Measurements from ENCODE around the gene HS6ST3. TPM values are rescaled to one million over a fixed set of nuclear protein-coding genes. Genes with fewer than 3 reads are reported as not detected.

The HS6ST3 gene
- total RNA-seq, 1 donor from 2014 or later, result not detected

DNA sequence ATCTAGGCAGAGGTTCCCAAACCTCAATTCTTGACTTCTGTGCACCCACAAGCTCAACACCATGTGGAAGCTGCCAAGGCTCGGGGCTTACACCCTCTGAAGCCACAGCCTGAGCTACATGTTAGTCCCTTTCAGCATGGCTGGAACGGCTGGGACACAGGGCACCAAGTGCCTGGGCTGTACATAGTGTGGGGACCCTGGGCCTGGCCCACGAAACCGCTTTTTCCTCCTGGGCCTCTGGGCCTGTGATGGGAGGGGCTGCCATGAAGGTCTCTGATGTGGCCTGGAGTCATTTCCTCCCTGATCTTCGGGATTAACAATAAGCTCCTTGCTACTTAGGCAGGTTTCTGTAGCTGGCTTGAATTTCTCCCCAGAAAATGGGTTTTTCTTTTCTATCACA lies 108.1 kb downstream of the HS6ST3 start:
- DNase-seq (ENCODE audit: low read depth in 2 of 2), result no peak

DNA sequence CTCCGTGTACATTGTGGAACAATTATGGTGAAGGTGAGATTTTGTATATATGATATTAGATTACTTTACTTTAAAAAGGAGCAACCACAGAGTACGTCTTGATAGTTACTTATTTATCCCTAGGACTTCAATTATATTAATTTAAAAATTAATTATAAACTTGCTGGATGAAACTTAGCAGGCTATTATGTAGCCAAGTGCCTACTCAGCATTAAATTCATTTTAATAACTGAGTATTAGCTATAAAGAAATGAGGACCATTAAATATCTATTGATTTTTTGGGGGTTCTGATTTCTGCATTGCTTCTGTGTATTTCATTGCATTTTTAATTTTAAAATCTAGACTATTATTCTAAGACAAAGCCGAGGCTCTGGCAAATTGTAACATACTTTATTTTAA lies 109.4 kb downstream of the HS6ST3 start:
- DNase-seq (ENCODE audit: low read depth in 2 of 2), result no peak

DNA sequence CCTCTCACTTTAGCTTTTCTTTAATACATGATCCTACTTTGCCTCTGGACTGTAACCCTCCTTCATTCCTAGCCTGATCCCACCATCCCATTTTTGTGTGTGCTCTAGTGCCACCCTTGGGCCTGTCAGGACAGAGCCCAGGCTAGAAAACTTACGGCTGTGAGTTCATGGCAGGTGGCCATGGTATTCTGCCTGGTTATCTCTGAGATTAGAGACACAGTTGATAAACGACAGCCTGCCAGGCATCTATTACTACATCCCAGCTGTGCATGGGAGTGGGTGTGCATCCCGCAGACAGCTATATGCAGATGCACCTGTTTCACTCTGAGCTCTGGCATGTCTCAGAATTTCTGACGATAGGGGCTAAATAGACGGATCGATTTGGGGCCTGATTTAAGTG lies 110.9 kb downstream of the HS6ST3 start:
- DNase-seq (ENCODE audit: low read depth in 2 of 2), result no peak

DNA sequence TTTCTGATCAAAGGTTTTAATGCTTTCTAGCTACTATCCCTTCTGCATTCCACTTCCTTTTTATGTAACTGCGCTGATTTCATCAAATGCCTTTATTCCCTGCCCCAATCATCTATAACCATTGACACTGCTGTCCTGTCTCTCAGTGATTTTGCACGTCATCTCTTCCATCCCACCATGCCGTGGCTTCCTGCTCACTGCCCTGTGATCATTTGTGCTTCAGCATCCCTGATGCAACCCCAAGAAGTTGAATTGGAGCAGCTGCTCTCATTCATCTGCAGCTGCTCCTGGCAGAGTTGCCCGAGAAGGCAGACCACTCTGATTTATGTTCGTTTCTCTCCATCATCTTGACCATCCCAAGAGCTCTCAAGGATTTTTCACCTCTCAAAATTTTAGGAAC lies 112.4 kb downstream of the HS6ST3 start:
- no peak for DNase-seq (ENCODE audit: low read depth in 2 of 2)

DNA sequence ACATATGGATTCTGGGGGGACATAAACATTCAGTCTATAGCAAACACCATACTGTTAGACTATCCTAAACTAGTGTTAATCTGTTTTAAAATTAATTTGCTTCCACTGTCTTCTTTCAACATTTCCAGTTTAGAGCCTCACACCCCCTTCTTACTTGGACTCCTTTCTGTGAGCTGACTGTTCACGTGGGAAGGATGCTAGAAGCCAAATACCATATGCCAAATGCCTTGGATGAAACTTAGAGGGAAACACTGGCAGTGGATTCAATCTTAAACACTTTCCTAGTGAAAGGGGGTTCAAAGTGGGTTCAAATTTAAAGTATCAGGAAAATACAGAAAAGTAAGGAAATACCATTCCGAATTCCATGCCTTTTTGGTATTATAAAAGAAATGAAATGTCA lies 113.6 kb downstream of the HS6ST3 start:
- no peak for DNase-seq (ENCODE audit: low read depth in 2 of 2)

DNA sequence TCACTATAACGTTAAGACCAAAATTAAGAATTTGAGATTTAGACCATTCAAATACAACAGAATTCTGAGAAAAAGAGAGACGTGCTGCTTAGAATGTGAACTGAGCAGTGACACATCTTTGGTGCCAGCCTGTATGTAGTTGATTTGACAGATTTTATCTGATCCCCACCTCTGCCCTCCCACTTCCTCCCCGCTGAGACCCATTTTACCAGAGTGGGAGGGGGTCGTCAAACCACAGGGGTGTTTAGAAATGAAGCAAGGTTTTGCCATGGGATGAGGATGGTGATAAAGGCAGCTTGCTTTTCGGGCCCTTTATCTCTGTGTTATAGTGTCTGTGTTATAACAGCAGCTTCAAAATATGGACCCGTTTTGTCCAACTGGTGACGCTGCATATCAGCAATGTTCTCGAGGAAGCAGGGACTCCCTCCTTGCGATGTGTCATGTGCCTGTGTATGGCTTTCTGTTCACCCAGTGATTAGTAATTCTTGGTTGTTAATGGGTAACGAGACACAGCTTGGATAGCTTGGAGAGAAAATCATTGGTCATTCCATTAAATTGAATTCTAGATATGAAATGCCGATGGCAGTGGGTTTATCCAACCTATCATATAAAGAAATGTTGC lies 125.0 kb downstream of the HS6ST3 start:
- DNase-seq (ENCODE audit: low read depth in 2 of 2), result no peak

DNA sequence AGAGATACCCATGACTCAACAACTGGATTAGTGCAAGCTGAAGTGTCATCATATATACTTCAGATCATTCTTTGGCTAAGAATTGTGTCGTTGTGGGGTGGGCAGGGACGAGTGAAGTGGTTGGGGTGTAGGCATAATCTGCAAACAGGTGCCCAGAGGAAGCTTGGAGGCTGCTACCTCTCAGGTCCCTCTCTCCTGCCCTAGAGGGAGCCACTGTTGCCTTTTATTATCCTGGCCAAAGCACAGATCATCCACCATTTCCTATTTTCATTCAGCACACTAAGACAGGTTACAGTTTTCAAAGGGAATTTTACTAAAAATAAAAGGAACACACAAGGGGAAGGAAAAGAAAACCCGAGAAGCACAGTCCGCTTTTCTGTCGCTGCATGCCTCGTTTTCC lies 126.6 kb downstream of the HS6ST3 start:
- DNase-seq (ENCODE audit: low read depth in 2 of 2), result no peak

DNA sequence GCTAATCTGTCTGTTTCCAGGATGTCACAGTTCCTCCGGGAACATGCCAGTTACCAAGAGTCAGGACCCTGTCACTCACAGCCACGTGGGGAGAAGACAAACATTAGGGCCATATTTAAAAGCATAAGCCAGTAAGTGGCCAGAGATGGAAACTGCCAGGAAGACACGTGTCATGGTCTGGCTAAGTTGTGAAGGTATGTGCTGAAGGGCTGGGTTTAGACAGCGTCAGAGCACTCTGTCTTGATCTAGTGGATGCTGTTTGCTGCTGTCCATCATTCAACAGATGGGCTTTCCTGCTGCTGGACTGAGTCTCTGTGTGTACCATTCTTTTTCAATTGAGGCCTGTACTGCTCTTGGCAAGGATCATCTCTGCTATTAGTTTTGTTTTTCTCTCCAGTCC lies 128.6 kb downstream of the HS6ST3 start:
- DNase-seq (ENCODE audit: low read depth in 2 of 2), result peak in 1 of 2 donors; percentile 1

DNA sequence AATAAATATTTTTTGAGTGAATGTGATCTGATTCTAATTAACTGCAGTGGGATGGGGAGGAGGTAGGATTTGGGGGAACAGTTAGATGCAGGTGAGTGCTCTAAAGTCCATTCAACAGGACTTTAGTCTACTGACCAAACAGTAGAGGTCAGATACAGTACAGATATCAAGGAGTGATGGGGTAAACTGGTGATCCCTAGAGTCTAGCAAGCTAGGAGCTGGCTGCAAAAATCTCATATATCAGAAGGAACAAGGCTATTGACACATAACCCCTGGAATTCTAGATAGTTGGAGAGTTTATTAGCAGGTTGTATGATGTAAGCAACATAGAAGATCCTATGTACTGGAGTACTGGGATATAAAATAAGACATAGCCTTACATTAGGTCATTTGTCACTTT lies 131.6 kb downstream of the HS6ST3 start:
- DNase-seq (ENCODE audit: low read depth in 2 of 2), result no peak

DNA sequence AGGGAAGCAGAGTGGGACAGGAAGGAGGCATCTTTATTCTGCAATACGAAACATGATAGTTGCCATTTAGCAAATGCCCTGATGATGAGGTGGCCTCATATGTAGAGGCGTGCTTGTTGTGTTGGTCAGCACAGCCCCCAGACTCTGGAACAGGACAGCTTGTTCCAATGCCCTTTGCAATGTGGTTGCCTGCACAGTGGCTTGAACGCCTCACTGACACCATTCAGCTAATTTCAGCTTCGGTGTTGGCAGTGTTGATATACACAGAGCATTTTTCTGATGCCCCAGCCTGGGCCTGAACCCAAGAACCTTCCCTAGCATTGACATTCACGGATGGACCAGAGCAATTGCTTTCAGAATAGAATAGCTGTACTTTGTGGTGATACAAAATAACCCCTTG lies 133.3 kb downstream of the HS6ST3 start:
- no peak for DNase-seq (ENCODE audit: low read depth in 2 of 2)

DNA sequence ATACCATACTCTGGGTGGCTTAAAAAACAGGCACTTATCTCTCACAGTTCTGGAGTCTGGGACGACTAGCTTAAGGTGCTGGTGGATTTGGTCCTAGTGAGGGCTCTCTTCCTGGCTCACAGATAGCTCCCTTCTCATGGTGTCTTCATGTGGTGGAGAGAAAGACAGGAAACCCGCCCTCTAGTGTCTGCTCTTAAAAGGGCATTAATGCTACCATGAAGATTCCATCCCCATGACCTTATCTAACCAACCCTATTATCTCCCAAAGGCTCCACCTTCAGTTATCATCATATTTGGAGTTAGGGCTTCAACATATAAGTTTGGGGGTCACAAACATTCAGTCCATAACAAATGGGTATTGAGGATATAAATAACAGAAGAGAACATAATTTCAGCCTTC lies 139.4 kb downstream of the HS6ST3 start:
- DNase-seq (ENCODE audit: low read depth in 2 of 2), result peak; percentile 42 to 51

DNA sequence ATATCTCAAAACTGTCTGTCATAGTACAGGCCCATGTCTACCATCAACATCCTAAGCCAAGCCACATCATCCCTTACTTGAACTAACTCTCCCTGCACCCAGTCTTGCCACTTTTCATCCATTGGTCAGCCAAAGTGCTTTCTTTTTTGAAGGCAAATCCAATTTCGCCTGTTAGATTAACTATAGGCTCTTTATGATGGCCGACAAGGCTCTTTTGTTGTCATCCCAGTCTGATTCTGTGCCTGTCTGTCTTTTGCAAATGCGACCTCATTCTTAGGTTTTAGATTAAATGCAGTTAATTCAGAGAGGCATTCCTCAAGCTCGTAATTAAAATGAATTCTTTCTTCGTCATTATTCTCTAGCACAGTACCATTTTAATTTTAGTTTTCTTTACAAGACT lies 148.3 kb downstream of the HS6ST3 start:
- no peak for DNase-seq (ENCODE audit: low read depth in 2 of 2)

DNA sequence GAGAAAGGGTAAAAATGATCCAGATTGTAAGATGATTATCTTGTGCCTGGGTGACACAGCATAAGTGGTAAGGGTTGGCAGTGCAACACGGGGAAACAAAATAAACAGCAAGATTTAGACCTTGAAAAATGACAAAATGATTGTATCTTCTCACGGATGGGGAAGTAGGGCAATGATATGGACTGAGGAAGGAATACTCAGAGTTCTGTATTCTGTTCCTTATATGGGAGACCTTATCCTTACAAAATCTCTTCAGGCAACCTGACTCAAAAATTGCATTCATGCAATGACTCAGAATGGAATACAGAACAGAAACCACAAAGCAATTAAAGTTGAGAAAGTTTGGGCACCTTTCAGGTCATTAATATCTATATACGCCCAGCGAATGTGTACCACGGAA lies 149.0 kb downstream of the HS6ST3 start:
- no peak for DNase-seq (ENCODE audit: low read depth in 2 of 2)

DNA sequence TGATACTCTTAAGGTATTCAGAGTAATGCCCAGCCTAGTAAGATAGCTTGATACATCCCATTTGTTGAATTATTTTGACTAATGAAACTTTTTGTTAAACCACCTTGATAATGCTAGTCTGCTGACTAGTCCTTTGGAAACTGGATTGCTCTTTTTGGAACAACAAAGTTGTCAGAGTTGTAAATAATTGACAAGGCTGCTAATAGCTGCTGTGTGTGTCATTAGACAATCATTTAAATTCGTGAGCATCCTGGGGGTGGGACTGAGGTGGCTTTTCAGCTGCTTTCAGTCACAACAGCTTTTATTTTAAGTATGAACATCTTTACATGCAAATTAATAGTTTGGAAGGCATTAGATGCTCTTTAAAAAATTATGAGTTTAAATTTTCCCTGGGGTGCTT lies 153.5 kb downstream of the HS6ST3 start:
- DNase-seq (ENCODE audit: low read depth in 2 of 2), result no peak

DNA sequence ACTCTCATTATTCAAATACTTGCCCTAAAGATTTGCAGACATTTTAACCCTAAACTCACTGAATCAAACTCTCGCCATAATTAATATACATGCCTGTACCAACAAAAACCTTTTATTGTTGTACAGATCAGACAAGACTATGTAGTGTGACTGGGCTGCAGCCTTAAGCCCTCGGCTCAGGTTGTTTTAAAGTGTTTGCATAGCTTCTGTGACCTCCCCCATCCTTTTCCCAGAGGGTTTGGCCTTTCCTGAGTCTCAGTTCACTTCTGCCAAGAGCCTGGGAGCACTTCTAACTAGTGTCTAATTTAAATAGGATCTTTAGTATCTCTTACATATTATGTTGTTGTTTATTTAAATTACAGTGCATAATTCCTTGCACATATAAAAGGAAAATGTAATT lies 158.2 kb downstream of the HS6ST3 start:
- no peak for DNase-seq (ENCODE audit: low read depth in 2 of 2)

DNA sequence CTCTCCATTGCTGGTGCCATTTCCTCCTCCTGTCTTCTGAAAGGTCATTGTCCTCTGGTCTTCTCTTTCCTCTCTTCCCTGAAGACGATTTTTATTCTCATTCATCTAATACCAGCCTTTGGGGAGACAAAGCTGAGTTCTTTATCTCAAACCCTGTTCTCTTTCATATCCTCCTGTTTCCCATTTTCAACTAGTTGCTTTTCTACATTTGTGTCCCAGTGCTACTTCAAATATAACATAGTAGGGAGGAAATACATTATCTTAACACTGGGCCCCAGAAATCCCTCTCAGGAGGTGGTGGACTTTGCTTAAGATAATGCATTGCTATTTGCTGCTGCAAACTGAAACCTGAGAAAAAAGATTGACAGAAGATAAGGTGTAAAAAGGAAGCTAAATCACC lies 159.1 kb downstream of the HS6ST3 start:
- DNase-seq (ENCODE audit: low read depth in 2 of 2), result no peak

DNA sequence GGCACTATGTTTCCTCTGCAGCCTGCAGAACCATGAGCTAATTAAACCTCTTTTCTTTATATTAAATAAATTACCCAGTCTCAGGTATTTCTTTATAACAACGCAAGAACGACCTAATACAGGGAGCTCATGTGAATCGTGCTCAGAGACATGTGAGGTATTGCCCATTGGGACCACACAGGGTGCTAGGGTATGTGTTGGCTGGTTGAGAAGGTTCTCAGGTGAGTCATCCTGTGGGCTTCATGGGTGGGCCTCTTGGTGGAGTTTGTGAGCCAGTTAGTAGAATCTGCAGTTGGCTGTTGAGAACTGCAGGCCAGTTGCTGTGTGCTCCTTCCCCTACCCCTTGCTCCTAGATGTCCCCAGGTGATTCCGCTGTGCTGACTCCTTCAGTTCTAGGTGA lies 163.0 kb downstream of the HS6ST3 start:
- no peak for DNase-seq (ENCODE audit: low read depth in 2 of 2)

DNA sequence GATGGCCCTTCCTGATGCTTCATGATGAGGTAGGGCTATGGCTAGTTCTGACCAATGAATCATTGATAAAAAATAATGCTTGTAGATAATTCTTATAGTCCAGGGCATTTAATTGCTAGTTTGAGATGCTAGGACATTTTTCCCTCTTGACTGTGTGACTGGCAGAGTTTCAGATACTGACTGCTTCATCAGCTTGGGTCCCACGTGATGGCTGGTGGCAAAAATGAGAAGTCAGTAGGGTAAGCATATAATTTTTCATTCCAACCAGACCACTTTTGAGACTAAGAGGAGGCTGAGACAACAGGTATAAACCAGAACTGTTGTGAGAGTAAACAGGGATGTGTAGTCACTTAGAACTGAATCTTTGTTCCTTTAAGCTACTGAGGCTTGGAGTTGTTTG lies 183.3 kb downstream of the HS6ST3 start:
- DNase-seq (ENCODE audit: low read depth in 2 of 2), result no peak

DNA sequence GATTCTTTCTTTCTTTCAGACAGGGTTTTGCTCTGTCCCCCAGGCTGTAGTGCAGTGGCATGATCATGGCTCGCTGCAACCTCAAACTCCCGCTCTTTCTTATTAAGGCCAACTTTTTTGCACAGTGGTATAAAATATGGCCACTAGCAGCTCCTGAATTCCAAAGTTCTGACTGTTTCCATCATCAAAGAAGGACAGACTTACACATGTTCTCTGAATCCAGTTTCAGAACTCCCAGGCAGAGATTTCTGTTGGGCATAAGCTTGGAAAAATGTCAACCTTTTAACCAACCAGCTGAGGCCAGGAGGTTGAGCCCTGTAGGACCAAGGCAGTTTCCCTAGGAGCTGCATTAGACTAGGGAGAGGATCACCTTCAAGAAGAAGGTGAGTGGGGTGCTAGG lies 184.1 kb downstream of the HS6ST3 start:
- no peak for DNase-seq (ENCODE audit: low read depth in 2 of 2)

DNA sequence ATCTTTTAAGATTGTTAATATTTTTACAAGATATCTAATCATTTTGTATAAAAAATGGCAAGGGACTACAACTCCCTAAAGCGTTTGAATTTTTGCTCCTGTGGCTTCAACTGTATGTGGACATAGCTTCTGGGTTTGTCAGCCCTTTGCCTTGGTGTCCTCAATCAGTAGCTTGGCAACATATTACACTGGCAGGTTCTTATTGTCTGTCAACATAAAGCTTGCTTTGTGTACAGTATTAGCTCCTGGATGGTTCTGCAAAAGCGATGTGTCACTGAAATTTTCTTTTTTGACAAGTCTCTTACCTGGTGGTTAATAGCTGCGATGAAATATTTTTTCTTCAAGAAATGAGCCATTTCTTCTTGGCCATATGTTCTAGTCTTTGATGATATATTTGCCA lies 190.0 kb downstream of the HS6ST3 start:
- DNase-seq (ENCODE audit: low read depth in 2 of 2), result no peak

DNA sequence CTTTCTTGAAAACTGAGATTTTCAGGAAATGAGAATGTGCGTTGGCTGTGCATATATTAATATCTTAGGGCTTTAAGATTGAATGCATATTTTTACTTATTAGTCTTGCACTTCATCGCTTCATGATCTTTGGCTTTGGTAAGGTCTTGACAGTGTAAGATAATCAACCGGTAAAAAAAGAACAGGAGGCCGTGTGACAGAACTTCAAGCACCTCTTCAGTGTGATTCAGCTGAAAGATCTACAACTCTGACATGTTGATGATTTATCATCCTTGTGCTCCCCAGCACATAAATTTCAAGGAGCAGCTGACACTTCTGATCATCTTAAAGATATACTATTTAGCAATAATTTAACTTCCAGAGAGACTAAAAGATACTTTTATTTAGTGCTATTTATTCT lies 195.1 kb downstream of the HS6ST3 start:
- DNase-seq (ENCODE audit: low read depth in 2 of 2), result no peak

DNA sequence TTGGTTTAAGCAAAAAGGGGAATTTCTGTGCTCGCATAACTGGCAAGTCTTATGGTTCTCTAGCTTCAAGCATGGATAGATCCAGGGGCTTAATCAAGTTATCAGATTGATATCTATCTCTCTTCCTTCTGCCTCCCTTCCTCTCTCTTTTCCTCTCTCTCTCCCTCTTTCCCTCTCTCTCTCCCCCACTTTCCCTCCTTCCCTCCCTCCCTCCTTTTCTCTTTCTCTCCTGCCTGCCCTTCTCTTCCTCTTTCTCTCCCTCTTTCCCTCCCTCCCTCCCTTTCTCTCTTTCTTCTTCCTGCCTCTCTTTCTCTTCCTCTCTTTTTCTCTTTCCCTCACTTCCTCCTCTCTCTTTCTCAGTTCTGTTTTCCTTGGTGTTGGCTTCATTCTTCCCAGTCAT lies 195.8 kb downstream of the HS6ST3 start:
- no peak for DNase-seq (ENCODE audit: low read depth in 2 of 2)

DNA sequence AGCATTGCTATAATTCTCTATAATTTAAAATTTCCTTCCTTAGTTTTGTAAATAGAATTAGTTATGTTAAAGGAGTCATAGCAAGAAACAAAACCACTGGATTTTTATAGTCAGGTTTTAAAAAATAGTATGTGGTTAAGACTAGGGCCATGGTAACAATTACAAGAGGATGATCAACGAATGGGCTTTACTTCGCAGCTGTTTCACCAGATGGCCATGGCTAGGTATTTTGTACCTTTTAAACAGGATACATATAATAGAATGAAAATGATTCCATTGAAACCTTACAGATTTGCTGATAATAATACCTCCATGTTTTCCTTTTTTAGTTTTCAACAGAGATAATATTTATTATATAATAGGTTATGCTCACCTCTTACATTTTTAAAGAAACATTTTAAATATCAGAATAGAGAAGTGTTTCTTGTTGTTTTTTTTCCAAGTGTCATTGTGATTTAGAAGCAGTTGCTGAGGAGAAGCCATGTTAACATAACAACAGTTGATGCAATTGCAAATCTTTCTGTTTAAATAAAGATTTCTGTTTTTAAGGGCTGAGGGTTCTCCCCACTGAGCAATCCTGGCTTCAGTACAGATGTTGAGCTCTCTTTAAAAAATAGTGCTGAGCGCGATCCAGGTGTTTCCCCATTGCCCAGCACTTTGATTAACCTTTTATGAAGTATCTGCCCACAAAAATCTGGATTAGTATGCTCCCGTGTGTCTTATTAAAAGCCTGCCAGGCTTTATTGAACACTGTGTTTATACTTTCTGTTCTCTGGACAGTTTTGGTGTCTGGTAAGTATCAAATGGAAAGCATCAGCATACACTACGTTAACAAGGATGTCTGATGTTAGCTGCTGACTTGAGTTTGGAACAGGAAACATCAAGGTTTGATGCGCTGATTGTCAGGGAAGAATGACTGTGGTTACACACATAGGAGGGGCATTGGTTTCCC lies 205.3 kb downstream of the HS6ST3 start:
- no peak for DNase-seq (ENCODE audit: low read depth in 2 of 2)

Data from lung microvascular endothelial cell (primary cell).